GM21526 (cell line): ENCODE data around the gene RGPD8.
"Not testable (repeated sequence)": the region's sequence is repeated elsewhere in the genome, so short reads cannot be mapped to it uniquely, and the experiment has no call there.

Experiments used
- ATAC-seq: cut with Tn5 transposase; IDR thresholded peaks from one replicate; pipeline ENCODE4 v1.9.1; 2021; ENCODE audit warnings: moderate library complexity; ENCODE audit not compliant: unreplicated experiment, low FRiP score

Gene RGPD8

GRCh38 chr2:112435716-112436431 is 2.4 kb upstream of the RGPD8 start:
- not testable (repeated sequence) for ATAC-seq

- ATAC-seq, result not testable (repeated sequence)
These were observed 1.7 kb upstream of the RGPD8 start for GRCh38 chr2:112434890-112435715.

- no peak for ATAC-seq
These were observed 686 bp upstream of the RGPD8 start for GRCh38 chr2:112433932-112434730.

- peak; percentile 38 for ATAC-seq
These were observed 538 bp downstream of the RGPD8 start for GRCh38 chr2:112432735-112433479.

GRCh38 chr2:112432390-112432734 is 1.1 kb downstream of the RGPD8 start:
- not testable (repeated sequence) for ATAC-seq

- ATAC-seq, result not testable (repeated sequence)
These were observed 1.7 kb downstream of the RGPD8 start for GRCh38 chr2:112431587-112432295.

- ATAC-seq, result not testable (repeated sequence)
These were observed 8.9 kb downstream of the RGPD8 start for GRCh38 chr2:112424553-112424952.

- ATAC-seq, result not testable (repeated sequence)
These were observed 16.6 kb downstream of the RGPD8 start for GRCh38 chr2:112416860-112417259.

- ATAC-seq, result not testable (repeated sequence)
These were observed 73.4 kb downstream of the RGPD8 start for GRCh38 chr2:112360055-112360454.

GRCh38 chr2:112354335-112354734 is 79.1 kb downstream of the RGPD8 start:
- ATAC-seq, result not testable (repeated sequence)

GRCh38 chr2:112352809-112353603 is 80.4 kb downstream of the RGPD8 start:
- not testable (repeated sequence) for ATAC-seq

GRCh38 chr2:112352292-112352691 is 81.2 kb downstream of the RGPD8 start:
- ATAC-seq, result not testable (repeated sequence)

GRCh38 chr2:112345030-112346027 is 88.1 kb downstream of the RGPD8 start:
- ATAC-seq, result no peak

GRCh38 chr2:112343827-112344585 is 89.4 kb downstream of the RGPD8 start:
- no peak for ATAC-seq

- no peak for ATAC-seq
These were observed 91.3 kb downstream of the RGPD8 start for GRCh38 chr2:112342067-112342550.

GRCh38 chr2:112340475-112341267 is 92.8 kb downstream of the RGPD8 start:
- ATAC-seq, result no peak
